Natural killer cell (primary cell): Measurements from ENCODE around the gene IL1RAP. TPM values are rescaled to one million over a fixed set of nuclear protein-coding genes. Genes with fewer than 3 reads are reported as not detected.

Source experiments
- ATAC-seq, 3 donors: fragments of 150-1000 bp in 2 of 3; fragments of 200-7000 bp in 1 of 3; cut with Tn5 transposase; 1 replicate in 1 of 3; 2 replicates in 2 of 3; pipeline ENCODE4 v1.10.0; 2021; ENCODE audit warnings: mild to moderate bottlenecking in 2 of 3, moderate library complexity in 2 of 3
- DNase-seq, 2 donors: peaks; one replicate each; pipeline versions ENCODE4 v3.0.0 to v3.0.0-alpha.2; 2013 to 2021; ENCODE audit warnings: mixed read lengths in 1 of 2
- H3K27ac ChIP-seq: one replicate; pipeline ENCODE4 v1.5.1; 2013; ENCODE audit warnings: mild to moderate bottlenecking, low read length
- H3K27me3 ChIP-seq: one replicate; pipeline ENCODE4 v1.6.1; 2013; ENCODE audit warnings: low read length; ENCODE audit not compliant: control insufficient read depth, insufficient read depth
- H3K36me3 ChIP-seq: one replicate; pipeline ENCODE4 v1.6.1; 2013; ENCODE audit warnings: low read length; ENCODE audit not compliant: control insufficient read depth, insufficient read depth
- H3K4me1 ChIP-seq: one replicate; pipeline ENCODE4 v1.6.1; 2013; ENCODE audit warnings: low read length; ENCODE audit not compliant: control insufficient read depth, insufficient read depth
- H3K4me3 ChIP-seq: one replicate; pipeline ENCODE4 v1.5.1; 2013; ENCODE audit warnings: low read length
- H3K9me3 ChIP-seq: one replicate; pipeline ENCODE4 v1.6.1; 2013; ENCODE audit warnings: low read length; ENCODE audit not compliant: control insufficient read depth, insufficient read depth
- H3K27ac Mint-ChIP-seq, 2 donors: one replicate each; pipeline ENCODE4 v1.8.0; 2022; ENCODE audit warnings: mild to moderate bottlenecking in 2 of 2, mixed read lengths in 2 of 2, moderate library complexity in 1 of 2
- H3K27me3 Mint-ChIP-seq, 2 donors: one replicate each; pipeline ENCODE4 v1.8.0; 2022; ENCODE audit warnings: low read depth in 2 of 2, mixed read lengths in 2 of 2
- H3K36me3 Mint-ChIP-seq: one replicate; pipeline ENCODE4 v1.8.0; 2022; ENCODE audit warnings: mixed read lengths
- H3K4me1 Mint-ChIP-seq, 2 donors: one replicate each; pipeline ENCODE4 v1.8.0; 2022; ENCODE audit warnings: mixed read lengths in 2 of 2
- H3K4me3 Mint-ChIP-seq: one replicate; pipeline ENCODE4 v1.8.0; 2022; ENCODE audit warnings: mild to moderate bottlenecking, moderate library complexity, mixed read lengths
- H3K9me3 Mint-ChIP-seq, 2 donors: one replicate each; pipeline ENCODE4 v1.8.0; 2022; ENCODE audit warnings: mixed read lengths in 2 of 2
- WGBS: methylation state at CpG from one replicate; pipeline ENCODE4 v1.1.7; 2013; ENCODE audit warnings: missing lambda C conversion rate; ENCODE audit not compliant: insufficient coverage; 5-methylcytosine and 5-hydroxymethylcytosine counted together
- intact Hi-C: fragments of 100-400 bp; cut with micrococcal nuclease; formaldehyde crosslinking; loops from one replicate; pipeline ENCODE4 v1.14.2; 2022
- total RNA-seq, 4 donors: library from RNA; stranded (reverse); fragments of 120-200 nt in 1 of 4; gene quantifications; one replicate each; pipeline versions ENCODE4 v1.2.3 to v1.2.4, GENCODE V29; 2013 to 2022
- TF ChIP-seq, protein P1 (sequence below): fragments of 200-600 bp; IDR thresholded peaks from one replicate; pipeline ENCODE4 v1.8.0; 2022; ENCODE audit warnings: antibody characterized with exemption

Gene IL1RAP
- total RNA-seq, 3 donors from 2014 or later (not counting 1 experiment from before 2014, with no cell fraction given), result 11.4 to 19.8 (median 15.1) TPM

DNA sequence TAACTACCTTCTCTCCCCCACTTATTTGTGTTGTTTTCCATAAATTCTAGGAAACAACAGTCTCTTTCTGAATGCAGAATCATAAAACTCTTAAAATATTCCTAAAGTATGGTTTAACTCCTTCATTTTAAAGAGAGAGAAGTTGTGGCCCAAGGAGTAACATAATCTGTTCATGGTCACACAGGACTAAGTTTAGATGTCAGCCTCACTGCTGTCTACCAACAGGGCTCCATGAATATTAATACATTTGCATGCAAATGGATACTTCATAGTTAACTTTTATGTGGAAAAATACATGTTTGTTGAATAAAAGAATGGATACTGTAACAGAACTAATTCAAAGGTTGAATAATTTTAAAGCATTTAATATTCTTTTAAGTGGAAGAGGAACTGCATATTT, 18.5 kb upstream of the IL1RAP start:
- no peak for ATAC-seq
- no peaks in the 10 kb centered on the region for H3K36me3 Mint-ChIP-seq
- no peaks in the 10 kb centered on the region for H3K36me3 ChIP-seq
- TF ChIP-seq, protein P1, sequence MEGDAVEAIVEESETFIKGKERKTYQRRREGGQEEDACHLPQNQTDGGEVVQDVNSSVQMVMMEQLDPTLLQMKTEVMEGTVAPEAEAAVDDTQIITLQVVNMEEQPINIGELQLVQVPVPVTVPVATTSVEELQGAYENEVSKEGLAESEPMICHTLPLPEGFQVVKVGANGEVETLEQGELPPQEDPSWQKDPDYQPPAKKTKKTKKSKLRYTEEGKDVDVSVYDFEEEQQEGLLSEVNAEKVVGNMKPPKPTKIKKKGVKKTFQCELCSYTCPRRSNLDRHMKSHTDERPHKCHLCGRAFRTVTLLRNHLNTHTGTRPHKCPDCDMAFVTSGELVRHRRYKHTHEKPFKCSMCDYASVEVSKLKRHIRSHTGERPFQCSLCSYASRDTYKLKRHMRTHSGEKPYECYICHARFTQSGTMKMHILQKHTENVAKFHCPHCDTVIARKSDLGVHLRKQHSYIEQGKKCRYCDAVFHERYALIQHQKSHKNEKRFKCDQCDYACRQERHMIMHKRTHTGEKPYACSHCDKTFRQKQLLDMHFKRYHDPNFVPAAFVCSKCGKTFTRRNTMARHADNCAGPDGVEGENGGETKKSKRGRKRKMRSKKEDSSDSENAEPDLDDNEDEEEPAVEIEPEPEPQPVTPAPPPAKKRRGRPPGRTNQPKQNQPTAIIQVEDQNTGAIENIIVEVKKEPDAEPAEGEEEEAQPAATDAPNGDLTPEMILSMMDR, result no peak
- intact Hi-C loops, result no loop called here
- H3K27ac Mint-ChIP-seq, result no peak overlapping the region
- peaks cover 16 to 61% of the 10 kb centered on the region in 2 donors for H3K27me3 Mint-ChIP-seq
- no peaks in the 10 kb centered on the region for H3K9me3 Mint-ChIP-seq
- peaks cover 8% of the 10 kb centered on the region for H3K27me3 ChIP-seq
- no peaks in the 10 kb centered on the region for H3K9me3 ChIP-seq
- H3K4me1 Mint-ChIP-seq, result no peaks in the 10 kb centered on the region
- no peak overlapping the region for H3K27ac ChIP-seq
- no peak overlapping the region for H3K4me3 Mint-ChIP-seq
- H3K4me1 ChIP-seq, result no peaks in the 10 kb centered on the region
- no peak for DNase-seq
- H3K4me3 ChIP-seq, result no peak overlapping the region

DNA sequence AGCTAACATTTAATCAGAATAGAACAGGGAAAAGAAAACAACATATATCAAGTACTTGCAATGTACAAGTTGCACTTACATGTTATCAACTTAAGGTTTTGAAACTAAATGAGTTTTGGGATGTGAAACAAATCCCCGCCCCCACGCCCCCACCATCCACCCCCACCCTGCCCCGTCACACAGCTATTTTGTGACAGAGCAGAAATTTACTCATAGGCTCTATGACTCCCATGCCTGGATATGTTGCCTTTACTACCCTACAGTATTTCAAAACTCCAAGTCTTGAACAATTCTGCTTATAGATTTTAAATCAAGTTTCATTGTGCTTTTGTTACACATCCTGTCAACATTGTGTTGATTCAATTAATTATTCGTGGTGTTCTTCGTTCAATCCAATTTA, 18.1 kb upstream of the IL1RAP start:
- no peak overlapping the region for H3K4me3 ChIP-seq
- TF ChIP-seq, protein P1, result no peak
- Mint-ChIP-seq H3K4me3 (no peak overlapping the region), H3K27ac (no peak overlapping the region), H3K9me3 (no peaks in the 10 kb centered on the region), H3K4me1 (no peaks in the 10 kb centered on the region), H3K36me3 (no peaks in the 10 kb centered on the region), H3K27me3 (peaks cover 20 to 60% of the 10 kb centered on the region in 2 donors)
- no peaks in the 10 kb centered on the region for H3K9me3 ChIP-seq
- no peaks in the 10 kb centered on the region for H3K4me1 ChIP-seq
- H3K36me3 ChIP-seq, result no peaks in the 10 kb centered on the region
- 86% methylated on average over 1 of the region's 5 CpGs for WGBS
- H3K27me3 ChIP-seq, result peaks cover 8% of the 10 kb centered on the region
- intact Hi-C loops, result no loop called here
- H3K27ac ChIP-seq, result no peak overlapping the region
- DNase-seq (no peak), ATAC-seq (no peak)

DNA sequence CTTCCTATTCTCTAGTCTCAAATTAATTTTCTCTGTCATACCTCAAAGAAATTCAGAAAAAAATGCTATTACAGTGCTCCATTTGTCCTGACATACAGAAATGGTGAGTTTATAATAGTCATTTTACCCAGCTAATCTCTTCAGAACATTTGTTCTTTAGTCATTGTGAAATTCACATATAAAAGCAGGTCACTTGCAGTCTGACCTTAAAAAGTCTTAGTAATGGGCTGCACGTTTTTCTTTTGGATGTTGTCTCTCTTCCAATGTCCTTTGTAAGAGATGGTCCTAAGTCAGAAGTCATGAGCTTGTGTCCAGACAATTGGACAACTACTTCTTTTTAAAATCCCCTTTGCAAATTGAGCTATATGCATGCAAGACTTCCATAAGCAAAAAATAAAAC, 17.0 kb upstream of the IL1RAP start:
- 60% methylated on average over 1 of the region's 1 CpG for WGBS
- TF ChIP-seq, protein P1, result no peak
- Histone ChIP-seq H3K36me3 (no peaks in the 10 kb centered on the region), H3K9me3 (no peaks in the 10 kb centered on the region), H3K4me1 (no peaks in the 10 kb centered on the region), H3K27me3 (peaks cover 10% of the 10 kb centered on the region), H3K27ac (no peak overlapping the region), H3K4me3 (no peak overlapping the region)
- peaks cover 22 to 62% of the 10 kb centered on the region in 2 donors for H3K27me3 Mint-ChIP-seq
- no peak overlapping the region for H3K4me3 Mint-ChIP-seq
- no peak for DNase-seq
- intact Hi-C loops, result no loop called here
- no peaks in the 10 kb centered on the region for H3K36me3 Mint-ChIP-seq
- H3K9me3 Mint-ChIP-seq, result no peaks in the 10 kb centered on the region
- H3K4me1 Mint-ChIP-seq, result no peaks in the 10 kb centered on the region
- ATAC-seq, result no peak
- H3K27ac Mint-ChIP-seq, result no peak overlapping the region

DNA sequence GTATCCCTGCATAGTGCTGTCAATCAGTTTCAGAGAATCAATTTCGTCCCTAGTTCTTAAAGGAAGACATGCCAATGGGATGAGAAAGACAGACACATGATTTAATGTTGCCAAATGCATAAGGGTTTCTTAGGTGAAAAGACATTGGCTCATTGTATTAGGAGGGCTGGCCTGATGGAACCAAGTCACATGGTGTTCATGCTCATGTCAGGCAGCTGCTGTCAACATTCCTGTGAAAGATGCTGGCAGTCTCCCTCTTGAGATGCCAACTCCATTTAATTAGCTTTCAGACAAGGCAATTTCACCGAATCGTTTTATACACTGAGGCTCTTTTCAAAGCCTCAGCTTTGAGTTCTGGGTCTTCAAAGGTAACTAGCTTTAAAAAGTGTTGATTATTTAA, 16.1 kb upstream of the IL1RAP start:
- H3K9me3 Mint-ChIP-seq, result no peaks in the 10 kb centered on the region
- H3K4me1 Mint-ChIP-seq, result no peaks in the 10 kb centered on the region
- H3K4me3 Mint-ChIP-seq, result no peak overlapping the region

More for the DNA sequence above, 16.1 kb upstream of the IL1RAP start:
- Histone ChIP-seq H3K4me3 (no peak overlapping the region), H3K4me1 (no peaks in the 10 kb centered on the region), H3K9me3 (no peaks in the 10 kb centered on the region), H3K27me3 (peaks cover 10% of the 10 kb centered on the region), H3K36me3 (no peaks in the 10 kb centered on the region), H3K27ac (no peak overlapping the region)
- H3K27me3 Mint-ChIP-seq, result peaks cover 21 to 72% of the 10 kb centered on the region in 2 donors
- H3K27ac Mint-ChIP-seq, result no peak overlapping the region
- TF ChIP-seq, protein P1, result no peak
- DNase-seq (no peak), ATAC-seq (no peak)
- intact Hi-C loops, result loop anchor here (1.0 kb wide), 1 partner anchor 35 kb away; no protein-coding TSS in a partner anchor
- no peaks in the 10 kb centered on the region for H3K36me3 Mint-ChIP-seq
- WGBS, result 87% methylated on average over 3 of the region's 3 CpGs
